Osteocyte (in vitro differentiated cells): ENCODE data around the gene HECW1. TPM values are rescaled to one million over a fixed set of nuclear protein-coding genes. Genes with fewer than 3 reads are reported as not detected.

ENCODE experiments used
- DNase-seq: peaks from one replicate; pipeline ENCODE4 v3.0.0; 2021; ENCODE audit warnings: mixed read lengths; ENCODE audit not compliant: unreplicated experiment; ENCODE audit errors: extremely low spot score
- H3K27ac Mint-ChIP-seq: one replicate; pipeline ENCODE4 v1.8.0; 2021; ENCODE audit warnings: mild to moderate bottlenecking, mixed read lengths; ENCODE audit not compliant: unreplicated experiment
- H3K27me3 Mint-ChIP-seq: one replicate; pipeline ENCODE4 v1.8.0; 2021; ENCODE audit warnings: mixed read lengths; ENCODE audit not compliant: unreplicated experiment
- H3K36me3 Mint-ChIP-seq: one replicate; pipeline ENCODE4 v1.8.0; 2021; ENCODE audit warnings: mixed read lengths; ENCODE audit not compliant: unreplicated experiment
- H3K4me1 Mint-ChIP-seq: one replicate; pipeline ENCODE4 v1.8.0; 2021; ENCODE audit warnings: mixed read lengths; ENCODE audit not compliant: unreplicated experiment
- H3K4me3 Mint-ChIP-seq: one replicate; pipeline ENCODE4 v1.8.0; 2021; ENCODE audit warnings: mild to moderate bottlenecking, moderate library complexity, mixed read lengths; ENCODE audit not compliant: unreplicated experiment
- H3K9me3 Mint-ChIP-seq: one replicate; pipeline ENCODE4 v1.8.0; 2021; ENCODE audit warnings: mixed read lengths; ENCODE audit not compliant: unreplicated experiment
- total RNA-seq: library from RNA; stranded (reverse); gene quantifications from 2 replicates; pipeline ENCODE4 v1.2.1, GENCODE V29; 2021
- TF ChIP-seq, protein P1 (sequence below): fragments of 200-600 bp; sonication (generic); IDR thresholded peaks from 2 replicates; pipeline ENCODE4 v1.5.0; 2021; ENCODE audit warnings: antibody characterized with exemption, mild to moderate bottlenecking, moderate library complexity

Gene HECW1
- total RNA-seq, 1 donor from 2014 or later: 0.16 TPM

DNA sequence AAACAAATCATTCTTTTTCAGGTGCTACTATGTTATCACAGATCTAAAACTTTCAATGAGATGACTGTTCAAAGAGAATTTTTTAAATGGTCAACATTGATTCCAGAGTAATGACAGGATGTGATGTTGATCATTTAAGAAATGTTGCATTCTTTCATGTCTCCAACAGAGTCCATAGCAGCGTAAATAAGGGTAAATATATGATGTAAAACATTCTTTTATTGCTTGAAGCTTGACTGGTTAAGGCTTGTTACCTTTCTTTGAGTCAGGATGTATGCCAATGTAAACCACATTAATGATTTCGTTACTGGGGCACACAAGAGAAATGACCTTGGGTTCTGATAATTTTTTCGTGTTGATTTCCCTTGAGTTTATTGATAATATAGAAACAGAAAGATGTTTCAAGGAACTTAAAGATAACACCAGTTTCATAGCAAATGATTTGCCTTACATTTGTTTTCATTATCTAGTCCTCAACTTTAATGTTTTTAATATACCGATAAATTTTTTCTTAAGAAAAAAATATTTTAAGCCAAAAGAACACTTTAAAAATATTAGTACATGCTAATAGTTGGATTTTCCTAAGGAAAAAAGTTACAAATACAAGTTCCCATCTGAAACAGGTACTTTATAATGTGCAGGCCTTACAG is 473.9 kb downstream of the HECW1 start:
- H3K27me3 Mint-ChIP-seq: peaks cover 11% of the 10 kb centered on the region
- DNase-seq: no peak
- peak overlapping the region; percentile 17 for H3K27ac Mint-ChIP-seq

DNA sequence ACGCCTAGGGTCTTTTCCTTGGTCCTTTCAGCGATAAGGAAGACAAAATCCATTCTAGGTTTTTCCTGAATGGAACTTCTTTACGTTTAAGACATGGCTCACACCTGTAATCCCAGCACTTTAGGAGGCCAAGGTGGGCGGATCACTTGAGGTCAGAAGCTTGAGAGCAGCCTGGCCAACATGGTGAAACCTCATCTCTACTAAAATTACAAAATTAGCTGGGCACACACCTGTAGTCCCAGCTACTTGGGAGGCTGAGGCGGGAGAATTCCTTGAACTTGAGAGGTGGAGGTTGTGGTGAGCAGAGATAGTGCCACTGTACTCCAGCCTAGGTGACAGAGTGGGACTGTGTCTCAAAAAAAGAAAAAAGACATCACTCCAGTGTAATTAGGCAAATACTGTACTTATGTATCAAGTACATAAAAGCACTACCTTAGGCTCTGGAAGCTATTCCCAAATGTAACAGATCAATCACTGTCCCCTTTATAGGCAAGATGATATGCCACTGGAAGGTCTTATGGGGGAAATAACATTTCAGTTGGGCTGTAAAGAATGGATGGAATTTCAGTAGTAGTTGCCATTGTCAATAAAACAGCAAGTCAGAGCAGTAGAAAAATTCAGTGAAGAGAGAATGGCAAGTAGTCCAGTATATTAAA is 476.2 kb downstream of the HECW1 start:
- TF ChIP-seq, protein P1, sequence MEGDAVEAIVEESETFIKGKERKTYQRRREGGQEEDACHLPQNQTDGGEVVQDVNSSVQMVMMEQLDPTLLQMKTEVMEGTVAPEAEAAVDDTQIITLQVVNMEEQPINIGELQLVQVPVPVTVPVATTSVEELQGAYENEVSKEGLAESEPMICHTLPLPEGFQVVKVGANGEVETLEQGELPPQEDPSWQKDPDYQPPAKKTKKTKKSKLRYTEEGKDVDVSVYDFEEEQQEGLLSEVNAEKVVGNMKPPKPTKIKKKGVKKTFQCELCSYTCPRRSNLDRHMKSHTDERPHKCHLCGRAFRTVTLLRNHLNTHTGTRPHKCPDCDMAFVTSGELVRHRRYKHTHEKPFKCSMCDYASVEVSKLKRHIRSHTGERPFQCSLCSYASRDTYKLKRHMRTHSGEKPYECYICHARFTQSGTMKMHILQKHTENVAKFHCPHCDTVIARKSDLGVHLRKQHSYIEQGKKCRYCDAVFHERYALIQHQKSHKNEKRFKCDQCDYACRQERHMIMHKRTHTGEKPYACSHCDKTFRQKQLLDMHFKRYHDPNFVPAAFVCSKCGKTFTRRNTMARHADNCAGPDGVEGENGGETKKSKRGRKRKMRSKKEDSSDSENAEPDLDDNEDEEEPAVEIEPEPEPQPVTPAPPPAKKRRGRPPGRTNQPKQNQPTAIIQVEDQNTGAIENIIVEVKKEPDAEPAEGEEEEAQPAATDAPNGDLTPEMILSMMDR: no peak
- no peak overlapping the region for H3K27ac Mint-ChIP-seq
- DNase-seq: no peak
- H3K9me3 Mint-ChIP-seq: no peaks in the 10 kb centered on the region
- no peaks in the 10 kb centered on the region for H3K36me3 Mint-ChIP-seq
- H3K27me3 Mint-ChIP-seq: no peaks in the 10 kb centered on the region
- H3K4me3 Mint-ChIP-seq: no peak overlapping the region
- peaks cover 52% of the 10 kb centered on the region for H3K4me1 Mint-ChIP-seq

More for the DNA sequence above, 473.9 kb downstream of the HECW1 start:
- TF ChIP-seq, protein P1: no peak
- no peaks in the 10 kb centered on the region for H3K36me3 Mint-ChIP-seq
- no peaks in the 10 kb centered on the region for H3K9me3 Mint-ChIP-seq
- peaks cover 47% of the 10 kb centered on the region for H3K4me1 Mint-ChIP-seq
- no peak overlapping the region for H3K4me3 Mint-ChIP-seq

DNA sequence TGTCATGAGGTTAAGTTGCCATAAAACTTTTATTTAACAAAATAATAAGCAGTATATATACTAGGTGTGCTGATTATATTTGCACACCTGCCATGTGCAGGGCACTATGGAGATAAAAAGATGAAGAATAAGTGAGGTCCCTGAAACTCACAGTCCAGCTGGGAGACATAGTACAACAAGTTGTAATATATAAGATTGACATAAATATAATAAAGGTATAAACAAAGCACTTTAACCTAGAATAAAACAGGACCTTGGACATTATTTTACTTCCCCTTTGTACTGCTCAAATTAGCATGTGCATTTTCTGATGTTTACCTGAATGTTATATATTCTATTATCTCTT is 476.7 kb downstream of the HECW1 start:
- TF ChIP-seq, protein P1: no peak
- H3K4me1 Mint-ChIP-seq: peaks cover 55% of the 10 kb centered on the region
- H3K4me3 Mint-ChIP-seq: no peak overlapping the region
- no peak overlapping the region for H3K27ac Mint-ChIP-seq
- no peak for DNase-seq
- no peaks in the 10 kb centered on the region for H3K27me3 Mint-ChIP-seq
- H3K36me3 Mint-ChIP-seq: no peaks in the 10 kb centered on the region
- no peaks in the 10 kb centered on the region for H3K9me3 Mint-ChIP-seq

DNA sequence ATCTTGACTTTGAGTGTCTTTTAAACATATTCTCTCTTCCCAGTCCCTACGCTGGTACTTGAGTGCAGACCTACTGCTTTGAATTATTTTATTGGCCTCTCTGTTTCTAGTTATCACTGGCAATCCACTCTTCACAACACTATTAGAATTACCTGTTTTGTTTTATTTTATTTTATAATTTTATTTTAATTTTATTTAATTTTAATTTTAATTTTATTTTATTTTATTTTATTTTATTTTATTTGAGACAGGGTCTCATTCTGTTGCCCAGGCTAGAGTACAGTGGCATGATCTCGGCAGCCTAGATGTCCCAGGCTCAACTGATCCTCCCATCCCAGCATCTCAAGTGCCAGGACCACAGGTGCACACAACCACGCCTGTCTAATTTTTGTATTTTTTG is 477.3 kb downstream of the HECW1 start:
- H3K4me1 Mint-ChIP-seq: peaks cover 52% of the 10 kb centered on the region
- TF ChIP-seq, protein P1: no peak
- no peaks in the 10 kb centered on the region for H3K9me3 Mint-ChIP-seq
- DNase-seq: no peak
- H3K4me3 Mint-ChIP-seq: no peak overlapping the region
- H3K27me3 Mint-ChIP-seq: no peaks in the 10 kb centered on the region
- no peak overlapping the region for H3K27ac Mint-ChIP-seq
- no peaks in the 10 kb centered on the region for H3K36me3 Mint-ChIP-seq

DNA sequence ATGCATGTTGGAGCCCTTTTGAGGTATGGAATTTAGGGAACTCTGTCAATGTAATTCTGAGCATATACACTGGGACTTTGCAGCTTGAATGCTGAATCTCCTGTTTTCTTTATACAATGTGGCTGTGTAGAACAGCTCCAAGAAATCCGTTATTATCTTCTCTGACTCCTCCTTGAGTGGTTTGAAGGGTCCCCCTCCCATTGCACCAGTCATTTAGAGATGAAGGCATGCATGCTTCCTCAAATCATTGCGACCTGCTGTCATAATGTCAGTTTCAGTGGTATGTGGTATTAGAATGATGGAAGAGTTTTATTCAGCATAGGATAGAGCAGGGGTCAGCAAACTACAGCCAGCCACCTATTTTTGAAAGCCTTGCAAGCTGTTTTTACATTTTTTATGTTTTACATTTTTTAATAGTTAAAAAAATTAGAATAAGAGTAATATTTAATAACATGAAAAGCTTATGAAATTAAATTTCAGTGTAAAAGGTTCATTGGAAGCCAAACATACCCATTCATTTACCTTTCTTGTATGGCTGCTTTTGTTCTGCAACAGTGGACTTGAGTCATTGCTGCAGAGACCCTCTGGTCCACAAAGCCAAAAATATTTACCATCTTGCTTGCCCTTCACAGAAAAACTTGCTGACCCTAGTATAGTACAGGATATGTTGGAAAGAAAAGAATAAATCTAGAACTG is 478.6 kb downstream of the HECW1 start:
- TF ChIP-seq, protein P1: no peak
- Mint-ChIP-seq H3K27ac (no peak overlapping the region), H3K27me3 (no peaks in the 10 kb centered on the region), H3K4me3 (no peak overlapping the region), H3K4me1 (peaks cover 51% of the 10 kb centered on the region), H3K36me3 (no peaks in the 10 kb centered on the region), H3K9me3 (no peaks in the 10 kb centered on the region)
- DNase-seq: no peak
